GM10248 (cell line): ENCODE data around the gene PCNP.
"Not testable (repeated sequence)": the region's sequence is repeated elsewhere in the genome, so short reads cannot be mapped to it uniquely, and the experiment has no call there.

ENCODE experiments used
- CTCF ChIA-PET: fragments of 300-600 bp; sonication (Branson Sonifier 250); formaldehyde crosslinking; extraction: SDS; loops from one replicate; lab custom pipeline; 2021; ENCODE audit warnings: antibody characterized with exemption; lab: Yijun Ruan, JAX
- POLR2A ChIA-PET: fragments of 350-650 bp; sonication (Branson Sonifier 250); formaldehyde crosslinking; extraction: SDS; loops from one replicate; lab custom pipeline; 2020; ENCODE audit warnings: antibody characterized with exemption; lab: Yijun Ruan, JAX
- DNase-seq: peaks from one replicate; pipeline ENCODE4 v3.0.0; 2012; ENCODE audit errors: extremely low spot score
- TF ChIP-seq, protein P1 (sequence below): IDR thresholded peaks from 2 replicates; pipeline ENCODE4 v1.5.1; 2012; ENCODE audit warnings: mild to moderate bottlenecking, low read depth; ENCODE audit errors: extremely low read depth, missing control alignments, control extremely low read depth

PCNP gene

GRCh38 chr3:101591071-101591470, 17.1 kb downstream of the PCNP start:
- ChIA-PET POLR2A (no interaction called here), CTCF (interaction anchor here (0.9 to 1.3 kb wide), 3 partner anchors 17 to 24 kb away, joined by 3 to 7 read pairs (median 4); partner anchors contain the start of gene PCNP)
- no peak for DNase-seq
- TF ChIP-seq, protein P1, sequence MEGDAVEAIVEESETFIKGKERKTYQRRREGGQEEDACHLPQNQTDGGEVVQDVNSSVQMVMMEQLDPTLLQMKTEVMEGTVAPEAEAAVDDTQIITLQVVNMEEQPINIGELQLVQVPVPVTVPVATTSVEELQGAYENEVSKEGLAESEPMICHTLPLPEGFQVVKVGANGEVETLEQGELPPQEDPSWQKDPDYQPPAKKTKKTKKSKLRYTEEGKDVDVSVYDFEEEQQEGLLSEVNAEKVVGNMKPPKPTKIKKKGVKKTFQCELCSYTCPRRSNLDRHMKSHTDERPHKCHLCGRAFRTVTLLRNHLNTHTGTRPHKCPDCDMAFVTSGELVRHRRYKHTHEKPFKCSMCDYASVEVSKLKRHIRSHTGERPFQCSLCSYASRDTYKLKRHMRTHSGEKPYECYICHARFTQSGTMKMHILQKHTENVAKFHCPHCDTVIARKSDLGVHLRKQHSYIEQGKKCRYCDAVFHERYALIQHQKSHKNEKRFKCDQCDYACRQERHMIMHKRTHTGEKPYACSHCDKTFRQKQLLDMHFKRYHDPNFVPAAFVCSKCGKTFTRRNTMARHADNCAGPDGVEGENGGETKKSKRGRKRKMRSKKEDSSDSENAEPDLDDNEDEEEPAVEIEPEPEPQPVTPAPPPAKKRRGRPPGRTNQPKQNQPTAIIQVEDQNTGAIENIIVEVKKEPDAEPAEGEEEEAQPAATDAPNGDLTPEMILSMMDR: no peak

DNA sequence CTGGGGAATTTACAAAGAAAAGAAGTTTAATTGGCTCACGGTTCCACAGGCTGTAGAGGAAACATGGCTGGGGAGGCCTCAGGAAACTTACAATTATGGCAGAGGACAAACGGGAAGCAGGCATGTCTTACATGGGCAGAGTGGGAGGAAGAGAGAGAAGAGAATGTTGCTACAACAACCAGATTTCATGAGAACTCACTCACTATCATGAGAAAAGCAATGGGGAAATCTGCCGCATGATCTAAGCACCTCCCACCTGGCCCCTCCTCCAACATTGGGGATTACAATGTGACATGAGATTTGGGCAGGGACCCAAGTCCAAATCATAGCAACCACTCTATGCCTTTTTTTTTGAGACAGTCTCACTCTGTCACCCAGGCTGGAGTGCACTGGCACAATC, 28.8 kb downstream of the PCNP start:
- ChIA-PET POLR2A (no interaction called here), CTCF (no interaction called here)
- no peak for DNase-seq
- TF ChIP-seq, protein P1: no peak

- TF ChIP-seq, protein P1: no peak
- ChIA-PET CTCF (no interaction called here), POLR2A (no interaction called here)
- DNase-seq: no peak
These were observed 29.2 kb downstream of the PCNP start for GRCh38 chr3:101603184-101603583.

DNA sequence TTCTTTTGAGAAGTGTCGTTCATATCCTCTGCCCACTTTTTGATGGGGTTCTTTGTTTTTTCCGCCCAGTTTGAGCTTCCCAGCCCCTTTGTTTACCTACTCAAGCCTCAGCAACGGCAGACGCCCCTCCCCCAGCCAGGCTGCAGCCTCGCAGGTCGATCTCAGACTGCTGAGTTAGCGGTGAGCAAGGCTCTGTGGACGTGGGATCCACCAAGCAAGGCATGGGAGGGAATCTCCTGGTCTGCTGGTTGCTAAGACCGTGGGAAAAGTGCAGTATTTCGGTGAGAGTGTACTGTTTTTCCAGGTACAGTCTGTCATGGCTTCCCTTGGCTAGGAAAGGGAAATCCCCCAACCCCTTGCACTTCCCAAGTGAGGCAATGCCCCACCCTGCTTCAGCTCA, 31.4 kb downstream of the PCNP start:
- DNase-seq, CTCF ChIA-PET, POLR2A ChIA-PET: not testable (repeated sequence)

- CTCF ChIA-PET: interaction anchor here (0.6 to 1.3 kb wide), 2 partner anchors 10 to 37 kb away, joined by 3 read pairs; partner anchors contain the start of gene PCNP
- TF ChIP-seq, protein P1: no peak
- DNase-seq: no peak
- POLR2A ChIA-PET: no interaction called here
These were observed 37.0 kb downstream of the PCNP start for GRCh38 chr3:101611023-101611422.

- CTCF ChIA-PET: interaction anchor here (1.3 kb wide), 1 partner anchor 39 kb away, joined by 3 read pairs; the partner anchor contains the start of gene PCNP
- POLR2A ChIA-PET, DNase-seq: not testable (repeated sequence)
These were observed 39.0 kb downstream of the PCNP start for GRCh38 chr3:101613014-101613413.

GRCh38 chr3:101615525-101615924, 41.5 kb downstream of the PCNP start:
- POLR2A ChIA-PET: no interaction called here
- TF ChIP-seq, protein P1: no peak
- no peak for DNase-seq
- CTCF ChIA-PET: interaction anchor here (2.1 kb wide), 1 partner anchor 24 kb away, joined by 4 read pairs; no protein-coding TSS in a partner anchor

GRCh38 chr3:101617478-101617877, 43.5 kb downstream of the PCNP start:
- TF ChIP-seq, protein P1: no peak
- ChIA-PET CTCF (no interaction called here), POLR2A (no interaction called here)
- no peak for DNase-seq
